ENCODE measurements around the gene IL6.

DNA sequence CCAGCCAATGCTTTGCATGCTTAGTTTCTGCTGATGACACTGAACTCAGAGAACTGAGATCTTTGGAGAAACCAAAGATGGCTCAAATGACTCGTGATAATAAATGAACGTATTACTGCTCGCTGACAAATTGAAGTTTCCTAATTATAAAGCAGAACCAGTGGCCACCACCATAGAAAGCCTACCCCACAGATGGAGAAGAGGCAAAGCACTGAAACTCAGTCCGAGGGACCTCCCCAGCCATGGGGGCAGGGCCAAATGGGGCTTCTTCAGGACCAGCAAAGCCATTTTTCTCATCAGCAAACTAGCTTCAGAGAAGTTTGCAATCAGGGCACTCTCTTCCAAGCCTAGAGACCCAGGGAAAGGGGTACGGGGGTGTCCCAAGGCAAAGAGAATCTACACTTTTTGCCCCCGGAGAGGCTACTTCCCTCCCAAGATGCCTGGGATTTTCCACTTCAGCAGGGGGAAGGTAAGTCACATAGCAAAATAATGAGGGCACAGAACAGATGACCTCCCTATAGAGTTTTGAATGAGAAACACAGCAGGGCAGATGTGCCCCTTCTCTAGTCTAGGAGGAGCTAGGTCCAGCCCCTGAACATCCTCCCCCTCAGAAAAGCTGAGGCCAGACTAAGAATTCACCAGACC is 4.3 kb upstream of the IL6 start:
- TF ChIP-seq, protein P1, sequence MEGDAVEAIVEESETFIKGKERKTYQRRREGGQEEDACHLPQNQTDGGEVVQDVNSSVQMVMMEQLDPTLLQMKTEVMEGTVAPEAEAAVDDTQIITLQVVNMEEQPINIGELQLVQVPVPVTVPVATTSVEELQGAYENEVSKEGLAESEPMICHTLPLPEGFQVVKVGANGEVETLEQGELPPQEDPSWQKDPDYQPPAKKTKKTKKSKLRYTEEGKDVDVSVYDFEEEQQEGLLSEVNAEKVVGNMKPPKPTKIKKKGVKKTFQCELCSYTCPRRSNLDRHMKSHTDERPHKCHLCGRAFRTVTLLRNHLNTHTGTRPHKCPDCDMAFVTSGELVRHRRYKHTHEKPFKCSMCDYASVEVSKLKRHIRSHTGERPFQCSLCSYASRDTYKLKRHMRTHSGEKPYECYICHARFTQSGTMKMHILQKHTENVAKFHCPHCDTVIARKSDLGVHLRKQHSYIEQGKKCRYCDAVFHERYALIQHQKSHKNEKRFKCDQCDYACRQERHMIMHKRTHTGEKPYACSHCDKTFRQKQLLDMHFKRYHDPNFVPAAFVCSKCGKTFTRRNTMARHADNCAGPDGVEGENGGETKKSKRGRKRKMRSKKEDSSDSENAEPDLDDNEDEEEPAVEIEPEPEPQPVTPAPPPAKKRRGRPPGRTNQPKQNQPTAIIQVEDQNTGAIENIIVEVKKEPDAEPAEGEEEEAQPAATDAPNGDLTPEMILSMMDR (IDR thresholded peaks at IDR 0.05; ENCODE audit: insufficient read depth, low read length) = no peak
- no peak for TF ChIP-seq POLR2AphosphoS5 (IDR thresholded peaks at IDR 0.05; ENCODE audit: low read depth)
